Left forelimb (tissue), 1 donor: ENCODE results near the gene PUM1.

ENCODE experiments used
- DNase-seq: peaks from one replicate; pipeline ENCODE4 v3.0.0-alpha.2; 2018; ENCODE audit warnings: low spot score

PUM1 gene

GRCh38 chr1:30906631-30907441, 158.7 kb downstream of the PUM1 start:
- no peak for DNase-seq

- no peak for DNase-seq
These were observed 159.4 kb downstream of the PUM1 start for GRCh38 chr1:30905916-30906620.

GRCh38 chr1:30905403-30905802, 160.1 kb downstream of the PUM1 start:
- DNase-seq, result no peak

- no peak for DNase-seq
These were observed 160.6 kb downstream of the PUM1 start for GRCh38 chr1:30904962-30905335.

- DNase-seq, result no peak
These were observed 161.1 kb downstream of the PUM1 start for GRCh38 chr1:30904191-30904961.

GRCh38 chr1:30903343-30904034, 162.0 kb downstream of the PUM1 start:
- no peak for DNase-seq

- DNase-seq, result no peak
These were observed 162.8 kb downstream of the PUM1 start for GRCh38 chr1:30902593-30903290.

- DNase-seq, result no peak
These were observed 163.5 kb downstream of the PUM1 start for GRCh38 chr1:30901798-30902581.

- DNase-seq, result no peak
These were observed 164.5 kb downstream of the PUM1 start for GRCh38 chr1:30900931-30901560.

GRCh38 chr1:30900486-30900885, 165.0 kb downstream of the PUM1 start:
- DNase-seq, result no peak

GRCh38 chr1:30899577-30900389, 165.7 kb downstream of the PUM1 start:
- DNase-seq, result no peak

GRCh38 chr1:30898031-30898815, 167.3 kb downstream of the PUM1 start:
- no peak for DNase-seq

- DNase-seq, result no peak
These were observed 168.6 kb downstream of the PUM1 start for GRCh38 chr1:30896905-30897304.

GRCh38 chr1:30895944-30896660, 169.4 kb downstream of the PUM1 start:
- no peak for DNase-seq

- DNase-seq, result no peak
These were observed 170.1 kb downstream of the PUM1 start for GRCh38 chr1:30895382-30895943.

GRCh38 chr1:30894508-30894973, 171.0 kb downstream of the PUM1 start:
- DNase-seq, result no peak

GRCh38 chr1:30893776-30894507, 171.6 kb downstream of the PUM1 start:
- DNase-seq, result no peak
